ENCODE results near the gene KIF5C.

DNA sequence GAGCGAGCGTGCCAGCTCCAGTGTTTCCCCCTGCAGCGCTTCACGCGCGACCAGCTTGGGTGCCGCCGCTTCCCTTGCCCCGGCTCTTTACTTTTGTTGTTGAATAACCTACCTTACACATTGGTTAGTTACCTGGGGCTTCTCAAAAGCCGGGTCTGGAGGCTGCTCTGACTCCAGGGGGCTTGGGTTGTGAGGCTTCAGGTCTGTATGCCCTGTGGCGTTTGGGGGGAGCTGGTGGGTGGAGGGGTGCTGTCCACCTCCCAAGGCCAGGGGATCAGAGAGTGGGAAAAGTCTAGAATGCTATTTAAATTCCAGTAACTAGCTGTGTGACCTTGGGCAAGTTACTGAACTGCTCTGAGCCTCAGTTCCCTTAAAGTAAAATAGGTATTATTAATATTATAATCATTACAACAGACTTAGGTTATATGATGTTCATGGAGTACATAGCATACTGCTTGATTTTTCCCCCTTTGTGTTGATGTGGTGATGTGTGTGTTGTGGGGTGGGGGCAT lies 164.2 kb downstream of the KIF5C start:
- TF ChIP-seq, protein P1, sequence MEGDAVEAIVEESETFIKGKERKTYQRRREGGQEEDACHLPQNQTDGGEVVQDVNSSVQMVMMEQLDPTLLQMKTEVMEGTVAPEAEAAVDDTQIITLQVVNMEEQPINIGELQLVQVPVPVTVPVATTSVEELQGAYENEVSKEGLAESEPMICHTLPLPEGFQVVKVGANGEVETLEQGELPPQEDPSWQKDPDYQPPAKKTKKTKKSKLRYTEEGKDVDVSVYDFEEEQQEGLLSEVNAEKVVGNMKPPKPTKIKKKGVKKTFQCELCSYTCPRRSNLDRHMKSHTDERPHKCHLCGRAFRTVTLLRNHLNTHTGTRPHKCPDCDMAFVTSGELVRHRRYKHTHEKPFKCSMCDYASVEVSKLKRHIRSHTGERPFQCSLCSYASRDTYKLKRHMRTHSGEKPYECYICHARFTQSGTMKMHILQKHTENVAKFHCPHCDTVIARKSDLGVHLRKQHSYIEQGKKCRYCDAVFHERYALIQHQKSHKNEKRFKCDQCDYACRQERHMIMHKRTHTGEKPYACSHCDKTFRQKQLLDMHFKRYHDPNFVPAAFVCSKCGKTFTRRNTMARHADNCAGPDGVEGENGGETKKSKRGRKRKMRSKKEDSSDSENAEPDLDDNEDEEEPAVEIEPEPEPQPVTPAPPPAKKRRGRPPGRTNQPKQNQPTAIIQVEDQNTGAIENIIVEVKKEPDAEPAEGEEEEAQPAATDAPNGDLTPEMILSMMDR (IDR thresholded peaks at IDR 0.05; ENCODE audit: insufficient read depth, low read depth, low read length) = no peak
- TF ChIP-seq EZH2 (IDR thresholded peaks at IDR 0.05; ENCODE audit: insufficient read depth, low read length) = no peak

Data from astrocyte (in vitro differentiated cells and primary cell).